ELF-1 (cell line): ENCODE measurements around the gene DLGAP1.
A peak's percentile ranks its signal among the peaks of the same experiment; 100 is the strongest.
"Not testable (repeated sequence)": the region's sequence is repeated elsewhere in the genome, so short reads cannot be mapped to it uniquely, and the experiment has no call there.

ENCODE experiments used
- DNase-seq: peaks from one replicate; pipeline ENCODE4 v3.0.0-alpha.2; 2016; ENCODE audit warnings: low read depth, low spot score

Gene DLGAP1

GRCh38 chr18:3626929-3627458 is 828.1 kb downstream of the DLGAP1 start:
- no peak for DNase-seq

DNA sequence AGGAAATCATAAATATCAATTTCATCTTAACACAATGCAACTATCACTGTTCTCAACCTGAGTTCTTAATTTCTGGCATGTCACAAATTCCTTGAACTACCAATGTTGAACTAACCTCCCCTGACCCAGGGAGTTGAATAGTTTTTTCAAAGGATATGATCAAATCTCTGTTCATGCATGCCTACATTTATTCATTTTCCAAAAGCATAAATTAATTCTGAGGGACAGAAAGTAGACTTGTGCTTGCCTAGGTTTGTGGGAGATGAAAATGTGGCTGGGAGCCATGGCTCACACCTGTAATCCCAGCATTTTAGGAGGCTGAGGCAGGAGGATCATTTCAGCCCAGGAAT is 829.4 kb downstream of the DLGAP1 start:
- DNase-seq: no peak

GRCh38 chr18:3624935-3625741 is 830.0 kb downstream of the DLGAP1 start:
- DNase-seq: peak; percentile 66

- no peak for DNase-seq
Observed at GRCh38 chr18:3624546-3624934, 830.6 kb downstream of the DLGAP1 start.

- DNase-seq: peak; percentile 96
Observed at GRCh38 chr18:3623769-3624545, 831.1 kb downstream of the DLGAP1 start.

DNA sequence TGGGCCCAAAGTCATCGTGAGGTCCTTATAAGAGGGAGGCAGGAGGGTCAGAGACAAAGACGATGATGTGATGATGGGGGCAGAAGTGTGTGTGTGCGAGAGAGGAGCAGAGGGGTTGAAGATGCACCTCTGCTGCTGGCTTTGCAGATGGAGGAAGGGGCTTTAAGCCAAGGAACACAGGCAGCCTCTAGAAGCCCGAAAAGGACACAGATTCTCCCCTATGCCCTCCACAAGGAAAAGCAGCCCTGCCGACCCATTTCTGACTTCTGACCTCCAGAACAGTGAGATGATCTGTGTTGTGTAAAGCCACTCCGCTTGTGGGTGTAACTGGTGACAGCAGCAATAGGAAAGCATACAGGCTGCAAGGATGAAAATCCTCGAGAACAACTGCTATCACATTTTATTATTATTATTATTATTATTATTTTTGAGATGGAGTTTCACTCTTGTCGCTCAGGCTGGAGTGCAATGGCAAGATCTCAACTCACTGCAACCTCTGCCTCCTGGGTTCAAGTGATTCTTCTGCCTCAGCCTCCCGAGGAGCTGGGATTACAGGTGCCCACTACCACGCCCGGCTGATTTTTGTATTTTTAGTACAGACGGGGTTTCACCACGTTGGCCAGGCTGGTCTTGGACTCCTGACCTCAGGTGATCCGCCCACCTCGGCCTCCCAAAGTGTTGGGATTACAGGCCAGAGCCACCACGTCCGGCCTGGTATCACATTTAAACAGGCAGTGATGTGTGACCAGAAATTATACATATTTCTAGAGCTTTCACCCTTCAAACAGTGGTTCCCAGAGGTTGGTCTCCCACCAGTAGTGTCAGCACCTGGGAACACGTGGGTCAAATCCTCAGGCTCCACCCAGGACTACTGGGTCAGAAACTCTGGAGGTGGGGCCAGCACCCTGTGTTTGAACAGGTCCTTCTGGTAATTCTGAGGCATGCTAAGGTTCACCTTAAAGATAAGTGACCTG is 834.7 kb downstream of the DLGAP1 start:
- DNase-seq: no peak

DNA sequence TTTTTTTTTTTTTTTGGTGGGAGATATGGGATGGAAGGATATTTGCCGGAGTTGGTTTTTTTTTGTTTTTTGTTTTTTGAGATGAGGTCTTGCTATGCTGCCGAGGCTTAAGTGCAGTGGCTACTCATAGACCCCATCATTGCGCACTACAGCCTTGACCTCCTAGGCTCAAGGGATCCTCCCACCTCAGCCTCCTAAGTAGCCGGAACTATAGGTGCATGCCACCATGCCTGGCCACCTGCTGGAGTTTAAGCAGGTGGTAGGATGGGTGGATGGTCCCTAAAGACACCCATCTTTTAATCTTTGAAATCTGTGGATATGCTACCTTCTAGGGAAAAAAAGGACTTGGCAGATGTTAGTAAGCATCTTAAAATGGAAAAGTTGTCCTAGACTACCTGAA is 835.4 kb downstream of the DLGAP1 start:
- no peak for DNase-seq

GRCh38 chr18:3619222-3619621 is 835.9 kb downstream of the DLGAP1 start:
- no peak for DNase-seq

DNA sequence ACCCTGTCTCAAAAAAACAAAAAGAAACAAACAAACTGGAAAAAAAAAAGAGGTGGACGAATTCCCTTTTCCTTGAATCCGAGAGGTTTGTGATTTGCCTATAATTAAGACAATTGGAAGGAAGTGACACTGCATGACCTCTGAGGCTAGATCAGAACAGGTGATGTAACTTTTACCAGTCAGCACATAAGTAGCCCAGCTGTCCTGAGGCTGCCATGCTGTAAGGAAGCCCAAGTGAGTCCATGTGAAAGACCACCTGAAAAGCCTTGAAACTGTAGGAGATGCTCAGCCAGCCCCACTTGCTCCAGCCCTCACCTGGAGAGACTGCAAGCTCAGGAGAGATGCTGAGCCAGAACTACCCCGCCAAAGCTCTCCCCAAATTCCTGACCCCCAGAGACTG is 838.4 kb downstream of the DLGAP1 start:
- no peak for DNase-seq

DNA sequence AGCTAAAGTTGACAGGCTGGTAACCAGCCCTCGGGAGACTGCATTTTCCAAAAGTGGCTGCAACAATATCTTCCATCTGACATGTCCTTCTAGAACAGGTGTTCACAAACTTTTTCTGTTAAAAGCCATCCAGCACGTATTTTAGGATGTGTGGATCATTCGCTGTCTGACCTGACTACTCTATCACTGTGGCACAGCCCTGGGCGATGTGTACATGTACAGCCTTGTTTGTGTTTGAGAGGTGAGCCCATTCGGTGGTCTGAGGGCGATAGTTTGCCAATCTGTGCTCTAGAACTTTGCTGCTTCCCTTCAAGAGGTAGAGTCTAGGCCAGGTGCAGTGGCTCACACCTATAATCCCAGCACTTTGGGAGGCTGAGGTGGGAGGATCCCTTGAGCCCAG is 839.0 kb downstream of the DLGAP1 start:
- DNase-seq: no peak

- no peak for DNase-seq
Observed at GRCh38 chr18:3615374-3615985, 839.6 kb downstream of the DLGAP1 start.

DNA sequence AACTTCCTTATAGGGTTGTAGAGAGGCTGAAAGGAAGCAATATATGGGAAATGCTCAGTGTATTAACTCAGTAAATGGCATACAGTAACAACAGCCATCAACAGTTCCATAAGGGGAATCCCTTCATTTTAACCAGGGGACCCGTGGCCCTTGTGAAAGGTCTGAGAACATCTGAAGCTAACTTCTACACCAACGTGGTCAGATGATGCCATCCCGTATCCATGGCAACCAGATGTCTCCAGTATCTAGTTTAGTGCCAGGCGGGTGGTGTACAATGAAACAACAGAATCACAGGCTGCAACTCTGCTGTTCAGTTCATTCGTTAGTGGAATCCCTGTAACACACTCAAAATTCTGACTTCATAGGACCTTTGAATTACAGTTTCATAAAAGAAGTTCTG is 842.8 kb downstream of the DLGAP1 start:
- no peak for DNase-seq

DNA sequence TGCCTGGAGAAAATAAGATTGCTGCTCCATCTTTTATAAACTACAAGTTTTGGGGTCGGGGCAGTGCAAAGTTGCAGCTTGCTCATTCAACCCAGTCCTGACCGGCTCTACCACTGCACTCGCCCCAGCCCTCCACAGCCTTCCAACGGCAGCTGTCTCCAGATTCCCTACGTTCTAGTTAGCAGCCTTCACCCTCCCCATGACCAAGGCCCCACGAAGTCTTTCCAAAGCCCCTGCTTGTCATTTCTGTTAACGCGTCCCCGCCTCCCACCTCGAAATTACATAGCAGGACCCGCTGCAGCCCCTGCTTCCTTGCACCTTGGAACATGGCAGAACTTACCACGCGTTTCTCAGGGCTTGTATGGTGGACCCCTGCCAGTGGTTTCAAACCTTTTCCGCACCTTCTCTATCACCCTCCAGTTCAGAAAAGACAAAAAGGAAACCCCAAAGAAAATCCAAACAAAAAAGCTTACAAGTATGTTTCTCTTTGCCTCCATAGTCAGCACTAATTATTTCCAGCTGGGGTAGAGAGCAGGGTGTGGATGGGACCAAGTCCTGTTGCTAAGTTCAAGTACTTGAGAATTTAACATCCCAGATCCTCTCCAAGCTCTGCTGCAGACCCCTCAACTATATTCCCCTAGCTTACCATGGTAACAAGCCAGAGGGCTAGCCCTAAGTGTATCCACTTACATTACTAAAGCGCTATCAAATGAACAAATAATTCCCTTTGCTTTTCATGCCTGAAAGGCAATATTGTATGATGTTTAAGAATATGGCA is 843.6 kb downstream of the DLGAP1 start:
- DNase-seq: no peak

GRCh38 chr18:3610813-3611212 is 844.3 kb downstream of the DLGAP1 start:
- DNase-seq: no peak

DNA sequence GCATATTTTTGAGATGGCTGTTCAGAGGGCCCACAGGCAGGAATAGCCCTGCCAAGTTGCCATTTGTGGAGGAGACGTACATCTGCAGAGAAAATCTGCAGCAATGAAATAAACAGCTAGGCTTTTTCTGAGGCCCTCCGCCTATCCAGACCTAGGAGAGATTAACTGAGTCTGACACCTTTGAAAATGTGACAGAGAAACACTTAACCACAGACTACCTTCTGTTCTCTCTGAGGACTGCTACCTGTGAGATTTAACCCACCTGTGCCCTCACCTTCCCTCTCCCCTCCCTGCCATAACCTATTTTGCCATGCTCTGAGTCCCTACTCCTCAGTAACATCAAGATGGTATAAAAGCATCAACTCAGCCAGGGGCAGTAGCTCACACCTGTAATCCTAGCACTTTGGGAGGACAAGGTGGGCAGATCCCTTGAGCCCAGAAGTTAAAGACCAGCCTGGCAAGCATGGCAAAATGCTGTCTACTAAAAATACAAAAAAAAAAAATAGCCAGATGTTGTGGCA is 844.9 kb downstream of the DLGAP1 start:
- DNase-seq: no peak

- no peak for DNase-seq
Observed at GRCh38 chr18:3608488-3608887, 846.6 kb downstream of the DLGAP1 start.

- not testable (repeated sequence) for DNase-seq
Observed at GRCh38 chr18:3608099-3608453, 847.0 kb downstream of the DLGAP1 start.

GRCh38 chr18:3607309-3608098 is 847.6 kb downstream of the DLGAP1 start:
- DNase-seq: no peak

GRCh38 chr18:3606863-3607262 is 848.2 kb downstream of the DLGAP1 start:
- DNase-seq: not testable (repeated sequence)
